Stomach smooth muscle (tissue), 2 donors: ENCODE measurements around the gene PLEKHA4.

Source experiments
- H3K27ac ChIP-seq: one replicate; pipeline ENCODE4 v1.7.0; 2013; ENCODE audit warnings: mild to moderate bottlenecking, low read length, inconsistent platforms
- H3K27me3 ChIP-seq, 2 donors: one replicate each; pipeline ENCODE4 v1.7.0; 2013; ENCODE audit warnings: low read length in 2 of 2; ENCODE audit not compliant: insufficient read depth in 2 of 2, control insufficient read depth in 1 of 2
- H3K36me3 ChIP-seq, 2 donors: one replicate each; pipeline ENCODE4 v1.7.0; 2013; ENCODE audit warnings: low read length in 2 of 2; ENCODE audit not compliant: control insufficient read depth in 2 of 2, insufficient read depth in 2 of 2
- H3K4me1 ChIP-seq: one replicate; pipeline ENCODE4 v1.7.0; 2013; ENCODE audit warnings: low read length; ENCODE audit not compliant: control insufficient read depth, insufficient read depth
- H3K4me3 ChIP-seq, 2 donors: one replicate each; pipeline ENCODE4 v1.7.0; 2013; ENCODE audit warnings: low read length in 2 of 2
- H3K9ac ChIP-seq, 2 donors: one replicate each; pipeline ENCODE4 v1.7.0; 2013; ENCODE audit warnings: low read length in 2 of 2, mild to moderate bottlenecking in 1 of 2
- H3K9me3 ChIP-seq, 2 donors: one replicate each; pipeline ENCODE4 v1.7.0; 2013; ENCODE audit warnings: low read length in 2 of 2; ENCODE audit not compliant: control insufficient read depth in 2 of 2
- donor health status: healthy.
- donor health status: Pancreatic carcinoma.

Gene PLEKHA4

GRCh38 chr19:48810151-48810550 is 58.3 kb downstream of the PLEKHA4 start:
- peak overlapping the region; percentile 61 to 80 for H3K9ac ChIP-seq
- H3K27me3 ChIP-seq, result no peaks in the 10 kb centered on the region
- H3K36me3 ChIP-seq, result no peaks in the 10 kb centered on the region
- peak overlapping the region; percentile 62 to 80 for H3K4me3 ChIP-seq
- peaks cover 12% of the 10 kb centered on the region for H3K4me1 ChIP-seq
- no peaks in the 10 kb centered on the region for H3K9me3 ChIP-seq
- H3K27ac ChIP-seq, result peak overlapping the region; percentile 73

DNA sequence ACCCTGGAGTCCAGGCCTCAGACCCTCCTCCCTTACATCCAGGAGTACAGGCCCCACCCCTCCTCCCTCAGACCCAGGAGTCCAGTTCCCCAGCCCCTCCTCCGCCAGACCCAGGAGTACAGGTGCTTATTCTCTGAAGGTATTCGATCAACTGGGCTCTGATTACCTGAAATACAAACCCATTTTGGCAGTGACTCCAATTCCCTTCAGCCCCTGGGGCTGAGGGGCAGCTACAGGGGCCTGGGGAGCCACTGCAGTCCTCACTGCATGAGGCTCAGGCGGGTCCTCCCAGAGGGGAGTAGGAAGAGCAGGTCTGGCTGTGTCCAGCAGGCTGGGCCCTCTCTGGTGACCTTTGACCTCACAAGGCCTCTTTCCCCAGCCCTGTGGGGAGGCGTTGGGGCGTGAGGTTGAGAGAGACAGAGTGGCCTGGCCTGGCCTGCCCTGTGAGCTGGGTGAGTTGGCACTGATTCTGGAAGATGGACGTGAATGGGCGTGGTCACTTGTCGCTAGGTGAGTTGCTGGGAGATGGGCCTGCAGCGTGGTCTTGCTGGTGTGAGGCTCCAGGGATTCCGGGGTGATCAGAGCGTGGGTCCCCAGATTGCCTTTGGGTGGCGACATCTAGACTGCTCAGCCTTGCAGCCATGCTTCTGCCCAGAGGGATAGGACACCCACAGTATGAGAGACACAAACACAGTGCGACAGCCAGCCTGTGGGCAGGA is 60.7 kb downstream of the PLEKHA4 start:
- Histone ChIP-seq H3K9ac (no peak overlapping the region), H3K4me3 (no peak overlapping the region)

GRCh38 chr19:48806818-48807589 is 61.4 kb downstream of the PLEKHA4 start:
- Histone ChIP-seq H3K4me1 (peaks cover 10% of the 10 kb centered on the region), H3K9me3 (no peaks in the 10 kb centered on the region), H3K9ac (no peak overlapping the region), H3K27me3 (no peaks in the 10 kb centered on the region), H3K27ac (no peak overlapping the region), H3K4me3 (no peak overlapping the region), H3K36me3 (no peaks in the 10 kb centered on the region)

More for the DNA sequence above, 60.7 kb downstream of the PLEKHA4 start:
- no peaks in the 10 kb centered on the region for H3K9me3 ChIP-seq
- peaks cover 12% of the 10 kb centered on the region for H3K4me1 ChIP-seq
- no peak overlapping the region for H3K27ac ChIP-seq
- no peaks in the 10 kb centered on the region for H3K36me3 ChIP-seq
- no peaks in the 10 kb centered on the region for H3K27me3 ChIP-seq

DNA sequence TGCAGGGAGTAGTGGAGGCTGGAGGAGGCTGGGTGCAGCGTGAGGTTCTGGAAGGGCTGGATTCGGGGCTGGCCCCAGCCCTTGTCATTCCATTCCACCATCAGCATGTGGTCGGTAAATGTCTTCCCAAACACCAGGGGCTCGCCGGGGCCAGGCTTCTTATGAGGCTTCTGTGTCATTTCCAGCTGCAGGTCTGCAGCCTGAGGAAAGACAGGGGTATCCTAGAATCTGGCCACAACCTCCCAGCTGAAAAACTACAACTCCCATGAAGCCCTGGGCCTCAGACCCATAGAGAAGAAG is 61.9 kb downstream of the PLEKHA4 start:
- Histone ChIP-seq H3K4me3 (no peak overlapping the region), H3K9ac (no peak overlapping the region), H3K27me3 (no peaks in the 10 kb centered on the region), H3K36me3 (no peaks in the 10 kb centered on the region), H3K27ac (no peak overlapping the region), H3K9me3 (no peaks in the 10 kb centered on the region), H3K4me1 (peaks cover 10% of the 10 kb centered on the region)

DNA sequence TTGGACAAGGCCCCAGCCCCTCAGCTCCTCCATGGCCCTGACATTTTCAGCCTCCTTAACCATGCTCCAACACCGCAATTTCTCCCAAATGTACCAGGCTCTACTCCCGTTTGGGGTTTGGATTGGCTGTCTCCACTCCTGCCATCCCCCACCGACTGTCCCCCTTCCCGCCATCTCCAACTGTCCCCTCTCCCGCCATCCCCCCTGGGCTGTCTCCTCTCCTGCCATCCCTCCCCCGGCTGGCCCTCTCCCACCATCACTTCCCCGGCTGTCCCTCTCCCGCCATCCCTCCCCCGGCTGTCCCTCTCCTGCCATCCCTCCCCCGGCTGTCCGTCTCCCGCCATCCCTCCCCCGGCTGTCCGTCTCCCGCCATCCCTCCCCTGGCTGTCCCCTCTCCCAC is 63.0 kb downstream of the PLEKHA4 start:
- Histone ChIP-seq H3K9ac (no peak overlapping the region), H3K4me3 (no peak overlapping the region), H3K36me3 (no peaks in the 10 kb centered on the region), H3K9me3 (no peaks in the 10 kb centered on the region), H3K27ac (no peak overlapping the region), H3K4me1 (peaks cover 7% of the 10 kb centered on the region), H3K27me3 (no peaks in the 10 kb centered on the region)

GRCh38 chr19:48804496-48804895 is 63.9 kb downstream of the PLEKHA4 start:
- Histone ChIP-seq H3K9ac (no peak overlapping the region), H3K36me3 (no peaks in the 10 kb centered on the region), H3K9me3 (no peaks in the 10 kb centered on the region), H3K27ac (no peak overlapping the region), H3K27me3 (no peaks in the 10 kb centered on the region), H3K4me1 (peaks cover 3% of the 10 kb centered on the region), H3K4me3 (no peak overlapping the region)

GRCh38 chr19:48802623-48803022 is 65.8 kb downstream of the PLEKHA4 start:
- H3K36me3 ChIP-seq, result peaks cover 0 to 2% of the 10 kb centered on the region in 2 donors
- no peak overlapping the region for H3K4me3 ChIP-seq
- no peak overlapping the region for H3K27ac ChIP-seq
- H3K4me1 ChIP-seq, result peaks cover under 1% of the 10 kb centered on the region
- no peaks in the 10 kb centered on the region for H3K9me3 ChIP-seq
- no peak overlapping the region for H3K9ac ChIP-seq
- no peaks in the 10 kb centered on the region for H3K27me3 ChIP-seq

- peaks cover 15% of the 10 kb centered on the region for H3K4me1 ChIP-seq
- peaks cover 0 to 2% of the 10 kb centered on the region in 2 donors for H3K36me3 ChIP-seq
- H3K9me3 ChIP-seq, result no peaks in the 10 kb centered on the region
- no peak overlapping the region for H3K27ac ChIP-seq
- H3K4me3 ChIP-seq, result no peak overlapping the region
- H3K9ac ChIP-seq, result no peak overlapping the region
- no peaks in the 10 kb centered on the region for H3K27me3 ChIP-seq
Observed at GRCh38 chr19:48799358-48800300, 68.8 kb downstream of the PLEKHA4 start.

DNA sequence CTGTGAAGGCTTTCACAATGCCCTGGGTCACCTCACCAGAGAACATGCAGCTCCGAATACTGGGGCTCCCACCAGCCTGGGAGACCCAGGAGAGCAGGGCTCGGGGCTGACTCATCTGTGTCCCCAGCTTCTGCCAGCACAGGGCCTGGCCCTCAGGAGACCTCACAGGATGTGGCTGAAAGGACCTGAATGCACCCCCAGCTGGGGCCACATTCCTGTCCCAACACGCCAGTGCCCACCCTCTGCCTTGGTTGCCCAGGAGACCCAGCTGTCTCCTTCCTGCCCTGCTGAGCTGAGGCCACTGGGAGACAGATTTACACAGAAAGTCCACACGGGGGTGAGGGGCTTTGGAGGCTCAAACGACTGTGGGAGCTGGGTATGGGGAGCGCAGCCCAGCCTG is 69.5 kb downstream of the PLEKHA4 start:
- peaks cover 19% of the 10 kb centered on the region for H3K4me1 ChIP-seq
- no peak overlapping the region for H3K9ac ChIP-seq
- no peaks in the 10 kb centered on the region for H3K9me3 ChIP-seq
- no peaks in the 10 kb centered on the region for H3K27me3 ChIP-seq
- no peak overlapping the region for H3K27ac ChIP-seq
- no peak overlapping the region for H3K4me3 ChIP-seq
- peaks cover 0 to 2% of the 10 kb centered on the region in 2 donors for H3K36me3 ChIP-seq

DNA sequence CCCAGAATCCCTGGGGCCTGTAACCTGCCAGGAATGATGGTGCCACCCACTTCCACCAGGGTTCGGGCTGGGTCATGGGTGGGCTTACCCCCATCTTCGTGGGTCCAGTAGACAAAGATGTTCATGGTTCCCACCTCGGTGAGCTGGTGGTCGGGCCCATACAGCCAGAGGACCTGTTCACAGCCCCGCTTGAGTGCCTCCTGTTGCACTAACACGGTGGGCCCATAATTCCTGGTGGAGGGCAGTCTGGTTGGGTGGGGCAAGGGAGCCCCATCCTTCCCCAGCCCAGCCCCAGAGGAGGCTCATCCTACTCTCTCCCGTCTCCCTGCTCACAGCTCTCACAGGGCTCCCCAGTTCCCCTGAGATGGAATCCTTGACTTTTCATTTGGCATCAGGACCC is 71.3 kb downstream of the PLEKHA4 start:
- peaks cover 0 to 2% of the 10 kb centered on the region in 2 donors for H3K36me3 ChIP-seq
- H3K9ac ChIP-seq, result no peak overlapping the region
- H3K4me1 ChIP-seq, result peaks cover 19% of the 10 kb centered on the region
- H3K9me3 ChIP-seq, result no peaks in the 10 kb centered on the region
- no peak overlapping the region for H3K27ac ChIP-seq
- H3K27me3 ChIP-seq, result no peaks in the 10 kb centered on the region
- H3K4me3 ChIP-seq, result no peak overlapping the region
